ENCODE results near the gene FAM114A1. TPM values are rescaled to one million over a fixed set of nuclear protein-coding genes. Genes with fewer than 3 reads are reported as not detected.

Gene FAM114A1
- total and polyA plus RNA-seq, 2 donors: 65.8 to 186 TPM

- Histone ChIP-seq H3K4me1 (ENCODE audit: insufficient read depth) (no peaks in the 10 kb centered on the region), H3K4me3 (ENCODE audit: low read depth, low read length) (no peak overlapping the region), H3K27ac (ENCODE audit: low read depth) (no peak overlapping the region), H3K36me3 (ENCODE audit: insufficient read depth) (no peaks in the 10 kb centered on the region)
- DNase-seq (ENCODE audit: extremely low spot score): no peak
- 63% methylated on average over 2 of the region's 2 CpGs for WGBS
Observed at GRCh38 chr4:38837849-38838248, 29.8 kb upstream of the FAM114A1 start.

GRCh38 chr4:38842994-38843393, 24.6 kb upstream of the FAM114A1 start:
- DNase-seq (ENCODE audit: extremely low spot score): no peak
- Histone ChIP-seq H3K4me3 (ENCODE audit: low read depth, low read length) (no peak overlapping the region), H3K4me1 (ENCODE audit: insufficient read depth) (no peaks in the 10 kb centered on the region), H3K27ac (ENCODE audit: low read depth) (no peak overlapping the region), H3K36me3 (ENCODE audit: insufficient read depth) (no peaks in the 10 kb centered on the region)
- WGBS: 81% methylated on average over 4 of the region's 4 CpGs

GRCh38 chr4:38846015-38846414, 21.6 kb upstream of the FAM114A1 start:
- Histone ChIP-seq H3K4me3 (ENCODE audit: low read depth, low read length) (no peak overlapping the region), H3K36me3 (ENCODE audit: insufficient read depth) (no peaks in the 10 kb centered on the region), H3K4me1 (ENCODE audit: insufficient read depth) (no peaks in the 10 kb centered on the region), H3K27ac (ENCODE audit: low read depth) (no peak overlapping the region)
- no peak for DNase-seq (ENCODE audit: extremely low spot score)
- 83% methylated on average over 3 of the region's 3 CpGs for WGBS

GRCh38 chr4:38855466-38855865, 12.1 kb upstream of the FAM114A1 start:
- H3K4me3 ChIP-seq (ENCODE audit: low read depth, low read length): no peak overlapping the region
- no peak overlapping the region for H3K27ac ChIP-seq (ENCODE audit: low read depth)
- no peaks in the 10 kb centered on the region for H3K36me3 ChIP-seq (ENCODE audit: insufficient read depth)
- 88% methylated on average over 5 of the region's 5 CpGs for WGBS
- no peaks in the 10 kb centered on the region for H3K4me1 ChIP-seq (ENCODE audit: insufficient read depth)
- DNase-seq (ENCODE audit: extremely low spot score): no peak

GRCh38 chr4:38856046-38856445, 11.6 kb upstream of the FAM114A1 start:
- no peak for DNase-seq (ENCODE audit: extremely low spot score)
- Histone ChIP-seq H3K27ac (ENCODE audit: low read depth) (no peak overlapping the region), H3K4me1 (ENCODE audit: insufficient read depth) (no peaks in the 10 kb centered on the region), H3K4me3 (ENCODE audit: low read depth, low read length) (no peak overlapping the region), H3K36me3 (ENCODE audit: insufficient read depth) (no peaks in the 10 kb centered on the region)
- 54% methylated on average over 4 of the region's 4 CpGs for WGBS

- H3K4me1 ChIP-seq (ENCODE audit: insufficient read depth): no peaks in the 10 kb centered on the region
- no peak within 1 kb of the TSS for H3K27ac ChIP-seq (ENCODE audit: low read depth)
- peak within 1 kb of the TSS; percentile 9 for H3K4me3 ChIP-seq (ENCODE audit: low read depth, low read length)
- WGBS: 11% methylated on average over 8 of the region's 8 CpGs
- no peak for DNase-seq (ENCODE audit: extremely low spot score)
- H3K36me3 ChIP-seq (ENCODE audit: insufficient read depth): no peaks in the 10 kb centered on the region
Observed at GRCh38 chr4:38856524-38857337, 10.9 kb upstream of the FAM114A1 start, which contains the start of gene TLR6. TSS of gene TLR6 (minus strand) at chr4:38856817. CDS start at chr4:38829473, 27,344 bp downstream.

- no peak for DNase-seq (ENCODE audit: extremely low spot score)
- 45% methylated on average over 3 of the region's 3 CpGs for WGBS
- Histone ChIP-seq H3K4me1 (ENCODE audit: insufficient read depth) (no peaks in the 10 kb centered on the region), H3K4me3 (ENCODE audit: low read depth, low read length) (no peak overlapping the region), H3K36me3 (ENCODE audit: insufficient read depth) (no peaks in the 10 kb centered on the region), H3K27ac (ENCODE audit: low read depth) (no peak overlapping the region)
Observed at GRCh38 chr4:38857354-38858096, 10.1 kb upstream of the FAM114A1 start.

GRCh38 chr4:38858097-38858420, 9.5 kb upstream of the FAM114A1 start:
- Histone ChIP-seq H3K36me3 (ENCODE audit: insufficient read depth) (no peaks in the 10 kb centered on the region), H3K4me1 (ENCODE audit: insufficient read depth) (no peaks in the 10 kb centered on the region), H3K27ac (ENCODE audit: low read depth) (no peak overlapping the region), H3K4me3 (ENCODE audit: low read depth, low read length) (no peak overlapping the region)
- 71% methylated on average over 3 of the region's 3 CpGs for WGBS
- no peak for DNase-seq (ENCODE audit: extremely low spot score)

GRCh38 chr4:38859501-38859900, 8.1 kb upstream of the FAM114A1 start:
- 97% methylated on average over 7 of the region's 7 CpGs for WGBS
- no peaks in the 10 kb centered on the region for H3K4me1 ChIP-seq (ENCODE audit: insufficient read depth)
- no peak overlapping the region for H3K27ac ChIP-seq (ENCODE audit: low read depth)
- H3K4me3 ChIP-seq (ENCODE audit: low read depth, low read length): no peak overlapping the region
- H3K36me3 ChIP-seq (ENCODE audit: insufficient read depth): no peaks in the 10 kb centered on the region
- DNase-seq (ENCODE audit: extremely low spot score): no peak

- Histone ChIP-seq H3K27ac (ENCODE audit: low read depth) (no peak overlapping the region), H3K4me3 (ENCODE audit: low read depth, low read length) (no peak overlapping the region), H3K36me3 (ENCODE audit: insufficient read depth) (no peaks in the 10 kb centered on the region), H3K4me1 (ENCODE audit: insufficient read depth) (no peaks in the 10 kb centered on the region)
- DNase-seq (ENCODE audit: extremely low spot score): no peak
- WGBS: 46% methylated on average over 5 of the region's 5 CpGs
Observed at GRCh38 chr4:38860788-38861424, 6.7 kb upstream of the FAM114A1 start.

- Histone ChIP-seq H3K27ac (ENCODE audit: low read depth) (no peak overlapping the region), H3K4me1 (ENCODE audit: insufficient read depth) (no peaks in the 10 kb centered on the region), H3K36me3 (ENCODE audit: insufficient read depth) (no peaks in the 10 kb centered on the region), H3K4me3 (ENCODE audit: low read depth, low read length) (no peak overlapping the region)
- WGBS: 86% methylated on average over 4 of the region's 4 CpGs
- DNase-seq (ENCODE audit: extremely low spot score): no peak
Observed at GRCh38 chr4:38861791-38862190, 5.8 kb upstream of the FAM114A1 start.

- H3K36me3 ChIP-seq (ENCODE audit: insufficient read depth): no peaks in the 10 kb centered on the region
- H3K27ac ChIP-seq (ENCODE audit: low read depth): no peak overlapping the region
- no peaks in the 10 kb centered on the region for H3K4me1 ChIP-seq (ENCODE audit: insufficient read depth)
- no peak overlapping the region for H3K4me3 ChIP-seq (ENCODE audit: low read depth, low read length)
- DNase-seq (ENCODE audit: extremely low spot score): no peak
- 73% methylated on average over 6 of the region's 6 CpGs for WGBS
Observed at GRCh38 chr4:38865445-38865844, 2.2 kb upstream of the FAM114A1 start.

- H3K27ac ChIP-seq (ENCODE audit: low read depth): peak overlapping the region; percentile 84
- H3K4me3 ChIP-seq (ENCODE audit: low read depth, low read length): peak overlapping the region; percentile 78
- 33% methylated on average over 11 of the region's 11 CpGs for WGBS
- no peak for DNase-seq (ENCODE audit: extremely low spot score)
- no peaks in the 10 kb centered on the region for H3K36me3 ChIP-seq (ENCODE audit: insufficient read depth)
- H3K4me1 ChIP-seq (ENCODE audit: insufficient read depth): no peaks in the 10 kb centered on the region
Observed at GRCh38 chr4:38866973-38867477, 581 bp upstream of the FAM114A1 start.

Data from urinary bladder (tissue), 4 donors.